GM19099 (cell line): ENCODE data around the gene PPP1R8.

Experiments
- POLR2A ChIP-seq: IDR thresholded peaks from 3 replicates; pipeline ENCODE4 v1.6.1; 2011; ENCODE audit warnings: low read depth; ENCODE audit not compliant: insufficient read length; ENCODE audit errors: extremely low read depth

PPP1R8 gene

DNA sequence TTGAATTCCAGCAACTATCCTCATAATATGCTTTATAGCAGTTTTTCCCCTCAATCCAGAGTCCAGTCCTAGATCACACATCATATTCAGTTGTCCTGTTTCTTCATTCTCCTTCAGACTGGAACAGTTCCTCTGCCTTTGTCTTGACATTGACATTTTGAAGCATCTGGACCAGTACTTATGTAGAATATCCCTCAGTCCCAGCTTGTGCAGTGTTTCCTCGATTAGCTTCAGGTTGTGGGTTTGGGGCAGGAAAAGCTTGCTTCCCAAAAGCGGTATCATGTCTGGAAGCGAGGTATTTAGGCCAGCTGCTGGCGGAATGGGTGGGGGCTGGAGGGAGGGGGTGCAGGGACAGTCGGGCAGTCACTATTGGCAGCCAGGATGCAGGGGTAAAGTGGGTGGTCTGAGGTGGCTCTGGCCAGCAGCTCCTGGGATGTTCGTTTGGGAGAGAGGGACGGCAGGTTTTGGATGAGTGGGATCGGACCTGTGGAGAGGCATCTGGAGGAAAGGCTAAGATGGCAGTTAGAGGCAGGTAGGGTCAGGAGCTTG, 48.3 kb downstream of the PPP1R8 start:
- TF ChIP-seq POLR2A, result no peak

DNA sequence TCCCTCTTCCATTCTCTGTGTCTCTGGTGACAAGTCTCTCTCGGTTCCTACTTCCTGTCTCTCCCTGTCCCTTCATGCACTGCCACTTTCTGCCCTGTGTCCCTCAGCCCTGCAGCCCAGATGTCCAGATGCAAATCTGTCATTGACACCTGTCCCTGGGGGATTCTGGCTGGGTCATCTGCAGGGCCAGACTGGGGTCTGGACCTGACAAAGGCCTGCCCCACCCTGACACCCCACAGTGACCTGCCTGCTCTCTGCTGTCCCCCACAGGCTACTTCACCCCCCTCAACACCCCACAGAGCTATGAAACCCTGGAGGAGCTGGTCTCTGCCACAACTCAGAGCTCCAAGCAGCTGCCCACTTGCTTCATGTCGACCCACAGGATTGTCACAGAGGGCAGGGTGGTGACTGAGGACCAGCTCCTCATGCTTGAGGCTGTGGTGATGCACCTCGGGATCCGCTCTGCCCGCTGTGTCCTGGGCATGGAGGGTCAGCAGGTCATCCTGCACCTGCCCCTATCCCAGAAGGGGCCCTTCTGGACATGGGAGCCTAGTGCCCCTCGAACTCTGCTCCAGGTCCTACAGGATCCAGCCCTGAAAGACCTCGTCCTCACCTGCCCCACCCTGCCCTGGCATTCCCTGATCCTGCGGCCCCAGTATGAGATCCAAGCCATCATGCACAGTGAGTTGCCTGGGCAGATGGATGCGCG, 48.9 kb downstream of the PPP1R8 start:
- no peak for TF ChIP-seq POLR2A

DNA sequence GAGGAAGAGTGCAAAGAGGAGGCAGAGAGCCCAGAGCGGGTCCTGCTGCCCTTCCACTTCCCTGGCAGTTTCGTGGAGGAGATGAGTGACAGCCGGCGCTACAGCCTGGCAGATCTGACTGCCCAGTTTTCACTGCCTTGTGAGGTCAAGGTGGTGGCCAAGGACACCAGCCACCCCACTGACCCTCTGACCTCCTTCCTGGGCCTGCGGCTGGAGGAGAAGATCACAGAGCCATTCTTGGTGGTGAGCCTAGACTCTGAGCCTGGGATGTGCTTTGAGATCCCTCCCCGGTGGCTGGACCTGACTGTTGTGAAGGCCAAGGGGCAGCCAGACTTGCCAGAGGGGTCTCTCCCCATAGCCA, 51.9 kb downstream of the PPP1R8 start:
- no peak for TF ChIP-seq POLR2A

DNA sequence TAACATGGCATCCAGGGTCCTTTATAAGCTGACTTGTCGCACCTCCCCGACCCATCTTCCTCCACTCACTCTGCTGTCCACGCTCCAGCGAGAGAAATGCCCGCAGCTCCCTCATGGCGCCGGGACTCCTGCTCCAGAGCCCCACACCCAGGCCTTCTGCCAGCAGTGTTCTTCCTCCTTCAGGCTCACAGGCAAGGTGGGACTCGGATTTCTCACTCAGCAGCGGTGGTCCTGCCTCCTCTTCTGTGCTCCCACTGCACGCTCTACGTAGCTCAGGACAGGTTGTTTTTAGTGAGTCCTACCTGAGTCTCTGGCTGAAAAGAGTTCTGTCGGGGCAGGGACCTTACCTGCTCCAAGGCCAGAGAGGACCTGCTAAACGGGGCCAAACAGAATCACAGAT, 53.0 kb downstream of the PPP1R8 start:
- TF ChIP-seq POLR2A, result peak; percentile 9

DNA sequence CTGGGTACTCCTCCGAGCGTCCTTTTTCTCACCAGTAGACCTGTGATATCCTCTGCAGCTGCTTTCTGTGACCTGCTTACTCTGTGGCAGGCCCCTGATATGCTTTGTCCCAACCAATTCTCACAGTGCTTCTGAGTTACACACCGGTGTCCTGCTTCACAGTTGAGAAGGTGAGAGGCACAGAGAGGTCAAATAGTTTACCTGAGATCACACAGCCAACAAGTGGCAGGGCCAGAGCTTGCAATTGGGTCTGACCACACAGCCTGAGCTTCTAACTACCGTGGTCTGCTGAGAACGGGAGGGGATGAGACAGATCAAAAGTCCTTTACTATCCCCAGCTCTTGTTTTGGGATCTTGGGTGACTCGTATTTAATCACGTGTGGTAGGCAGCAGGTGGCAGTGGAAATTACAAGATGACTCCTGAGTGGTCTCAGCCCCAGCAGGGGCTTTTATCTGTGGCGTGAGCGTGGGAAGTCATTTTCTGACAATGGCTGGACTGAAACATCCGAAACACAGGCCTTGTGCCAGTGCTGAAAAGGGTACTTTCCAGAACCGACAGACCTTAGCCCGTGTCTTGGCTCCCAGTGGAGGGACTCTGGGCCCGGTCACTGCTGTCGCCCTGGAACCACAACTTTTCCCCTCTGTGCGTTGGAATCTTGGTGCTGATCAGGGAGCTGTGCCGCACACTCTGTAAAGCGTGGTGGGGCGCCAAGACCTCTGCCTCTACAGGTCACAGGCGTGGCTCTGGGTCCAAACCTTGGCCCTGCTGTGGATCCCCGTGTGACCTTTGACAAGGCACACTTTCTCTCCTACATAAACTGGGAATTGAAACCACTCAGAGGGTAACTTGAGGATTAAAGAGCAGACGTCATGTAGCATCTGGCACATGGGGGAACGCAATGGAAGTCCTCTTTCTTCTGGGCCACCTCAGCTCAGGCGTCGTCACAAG, 53.7 kb downstream of the PPP1R8 start:
- no peak for TF ChIP-seq POLR2A

DNA sequence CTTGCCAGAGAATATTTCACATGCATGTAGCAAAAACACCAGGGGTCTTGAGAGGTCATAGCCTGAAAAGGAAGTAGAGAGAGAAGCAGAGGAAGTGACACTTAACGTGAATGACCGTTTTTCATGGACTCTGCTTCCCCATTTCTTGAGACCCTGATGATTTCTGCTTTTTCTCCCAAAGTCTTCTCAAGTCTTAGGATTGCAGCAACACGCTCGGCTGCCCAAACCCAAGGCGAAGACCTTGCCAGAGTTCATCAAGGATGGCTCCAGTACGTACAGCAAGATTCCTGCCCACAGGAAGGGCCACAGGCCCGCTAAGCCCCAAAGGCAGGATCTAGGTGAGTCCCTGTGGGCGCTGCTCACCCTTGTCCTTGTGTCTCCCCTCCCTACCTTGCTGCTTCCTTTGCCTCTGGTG, 54.5 kb downstream of the PPP1R8 start:
- no peak for TF ChIP-seq POLR2A

DNA sequence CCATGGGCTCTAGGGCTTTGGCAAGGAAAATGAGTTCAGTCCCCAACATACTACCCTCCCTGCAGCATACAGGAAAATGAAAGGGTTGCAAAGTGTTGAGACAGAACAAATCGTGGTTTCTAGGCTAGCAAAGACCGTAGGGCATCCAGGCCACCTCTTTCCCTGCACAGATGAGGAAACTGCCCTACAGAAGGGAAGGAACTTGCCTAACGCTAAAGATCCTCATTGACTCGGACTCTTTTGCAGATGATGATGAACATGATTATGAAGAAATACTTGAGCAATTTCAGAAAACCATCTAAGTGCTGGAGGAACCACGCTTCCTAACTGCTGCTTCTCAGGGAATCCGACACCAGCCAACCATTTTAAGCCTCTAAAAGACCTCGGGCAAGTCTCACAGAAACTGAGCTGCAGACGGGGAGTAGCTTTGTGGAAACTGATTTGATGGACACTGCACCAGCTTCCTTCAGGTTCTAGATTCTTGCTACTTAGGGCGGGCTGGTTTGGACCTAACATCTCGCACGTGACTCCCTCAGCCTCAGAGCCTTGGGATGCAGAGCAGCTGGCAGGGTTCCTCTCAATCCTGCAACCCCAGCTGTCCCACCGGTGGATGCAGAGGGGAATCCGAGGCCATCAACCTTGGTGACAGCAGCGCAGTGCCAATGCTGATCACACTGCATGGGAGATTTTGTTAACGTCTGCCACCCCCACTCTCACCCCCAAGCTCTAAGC, 55.2 kb downstream of the PPP1R8 start:
- no peak for TF ChIP-seq POLR2A

DNA sequence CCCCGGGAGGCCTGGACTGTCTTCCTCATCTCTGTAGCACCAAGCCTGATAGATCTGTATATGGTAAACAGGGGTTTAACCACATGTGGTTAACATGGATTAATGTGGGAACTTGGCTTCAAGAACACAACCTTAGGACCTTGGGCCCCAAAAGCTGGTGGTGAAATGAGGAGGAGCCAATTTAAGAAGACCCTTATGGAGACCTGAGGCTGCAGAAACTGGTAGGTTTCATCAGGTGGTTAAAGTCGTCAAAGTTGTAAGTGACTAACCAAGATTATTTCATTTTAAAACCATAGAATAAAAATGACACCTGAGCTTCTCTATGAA, 55.7 kb downstream of the PPP1R8 start:
- no peak for TF ChIP-seq POLR2A

DNA sequence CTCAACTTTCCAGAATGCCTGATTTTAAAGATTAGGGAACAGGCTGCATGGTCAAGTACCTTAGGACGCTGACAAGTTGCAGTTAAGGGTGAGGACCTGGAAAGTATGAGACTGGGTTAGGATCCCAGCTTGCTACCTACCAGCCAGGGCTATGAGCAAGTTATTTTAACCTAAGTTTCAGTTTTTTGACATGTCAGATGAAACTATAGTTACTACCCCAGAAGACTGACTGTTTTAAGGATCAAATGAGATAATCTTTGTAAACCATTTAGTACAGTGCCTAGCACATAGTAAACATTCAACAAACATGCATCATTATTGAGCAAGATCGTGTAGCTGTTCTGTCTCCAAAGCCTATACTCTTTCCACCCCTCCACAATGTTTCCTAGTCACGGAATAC, 56.2 kb downstream of the PPP1R8 start:
- no peak for TF ChIP-seq POLR2A

DNA sequence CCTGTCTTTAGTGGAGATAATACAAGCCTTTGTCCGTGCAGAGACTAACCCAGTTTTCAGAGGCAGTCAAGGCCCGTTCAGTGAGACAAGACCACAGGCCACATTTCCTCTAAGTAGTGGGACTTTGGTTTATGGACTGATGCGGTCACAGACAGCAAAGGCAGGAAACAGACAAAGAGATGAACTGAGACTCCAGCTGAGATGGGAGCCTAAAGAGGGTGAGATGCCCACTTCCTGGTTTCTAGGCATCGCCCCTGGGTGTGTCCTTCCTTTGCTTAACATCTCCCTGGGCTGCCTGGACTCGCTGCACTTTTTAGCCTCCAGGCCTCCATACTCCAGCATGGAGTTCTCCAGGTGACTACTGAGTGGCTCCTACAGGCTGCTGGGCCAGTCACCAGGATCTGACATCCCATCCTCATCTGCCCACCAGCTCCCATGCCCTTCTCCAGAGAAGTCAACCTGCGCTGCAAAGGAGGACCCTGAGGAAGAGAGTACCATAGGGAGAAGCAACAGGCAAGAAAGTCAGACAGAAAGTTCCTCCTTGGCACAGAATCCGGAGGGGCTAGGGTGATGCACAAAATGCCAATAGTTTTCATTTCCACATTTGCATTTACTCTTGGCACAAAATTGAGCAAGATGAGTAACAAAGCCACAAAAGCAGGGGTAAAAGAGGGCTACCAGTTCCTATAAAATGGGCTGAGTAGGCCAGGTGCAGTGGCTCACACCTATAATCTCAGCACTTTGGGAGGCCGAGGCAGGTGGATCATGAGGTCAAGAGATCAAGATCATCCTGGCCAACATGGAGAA, 56.8 kb downstream of the PPP1R8 start:
- peak; percentile 32 for TF ChIP-seq POLR2A

DNA sequence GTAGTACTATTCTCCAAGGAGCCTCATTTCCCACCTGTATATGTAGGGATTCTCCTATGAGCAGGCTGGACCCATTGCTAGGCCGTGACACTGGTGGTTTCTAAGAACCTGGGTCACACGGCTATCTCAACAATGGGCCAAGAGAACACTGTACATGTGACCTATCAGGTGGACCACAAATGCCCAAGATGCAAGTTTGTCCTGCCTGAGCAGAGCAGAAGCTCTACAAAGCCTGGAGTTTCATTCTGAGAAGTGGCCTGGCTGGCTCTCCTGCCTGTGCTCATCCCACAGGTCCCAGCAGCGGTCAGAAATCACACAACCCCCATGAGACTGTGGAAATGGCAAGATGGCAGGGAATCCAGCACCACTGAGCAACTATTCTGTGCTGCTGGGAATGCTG, 58.9 kb downstream of the PPP1R8 start:
- TF ChIP-seq POLR2A, result no peak

DNA sequence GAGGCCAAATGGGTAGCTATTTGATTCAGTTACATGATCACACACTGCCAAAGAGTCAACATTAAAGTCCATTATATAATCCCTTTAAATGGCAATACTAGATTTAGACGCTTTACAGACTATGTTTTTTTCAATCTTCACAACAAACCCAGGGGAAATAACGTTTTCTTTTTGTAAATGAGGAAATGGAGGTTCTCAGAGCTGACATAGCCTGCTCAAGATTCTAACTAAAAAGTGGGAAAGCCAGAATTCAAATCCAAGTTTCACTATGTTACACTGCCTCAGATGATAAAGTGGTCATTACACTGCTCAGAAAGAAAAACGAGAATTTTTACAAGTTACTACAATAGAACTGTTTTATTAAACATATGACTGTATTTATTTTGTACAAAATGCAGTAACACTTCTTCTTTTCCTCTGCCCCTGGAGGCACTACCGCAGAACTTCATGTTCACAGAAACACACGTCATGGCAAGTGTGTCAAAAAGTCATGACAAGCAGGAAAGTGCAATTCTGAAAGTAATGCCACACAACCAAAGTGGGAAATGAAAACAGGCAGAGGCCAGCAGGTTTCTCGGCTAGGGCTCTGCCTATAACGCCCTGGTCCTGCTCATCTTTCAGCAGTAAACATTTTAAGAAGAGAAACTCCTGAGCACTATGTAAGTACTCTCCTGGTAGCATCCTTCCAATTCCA, 60.8 kb downstream of the PPP1R8 start:
- TF ChIP-seq POLR2A, result no peak

DNA sequence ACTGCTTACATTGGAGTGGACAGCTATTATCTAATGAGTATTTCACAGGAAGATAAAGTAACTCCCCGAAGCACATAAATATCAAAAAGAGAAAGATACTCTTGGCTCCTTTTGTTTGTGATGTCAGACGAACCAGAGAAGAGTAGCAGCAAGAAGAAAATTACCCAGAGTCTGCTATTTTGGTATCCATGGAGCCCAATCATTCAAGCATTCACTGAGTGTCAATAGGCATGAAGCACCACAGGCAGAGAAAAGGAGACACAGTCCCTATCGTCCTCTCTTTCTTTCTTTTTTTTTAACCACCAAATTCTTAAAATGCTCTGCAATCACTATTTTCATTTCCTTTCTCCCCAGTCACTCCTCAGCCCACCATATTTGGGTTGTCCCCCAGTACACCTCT, 63.9 kb downstream of the PPP1R8 start:
- no peak for TF ChIP-seq POLR2A
